SU-DHL-6 (cell line): ENCODE results near the gene NUDT16L1.

Source experiments
- CTCF ChIP-seq: fragments of 200-600 bp; sonication (generic); IDR thresholded peaks from one replicate; pipeline ENCODE4 v1.5.1; 2017; ENCODE audit warnings: antibody characterized with exemption, mild to moderate bottlenecking, low read length, moderate library complexity; ENCODE audit not compliant: insufficient read depth, poor library complexity, severe bottlenecking
- EZH2phosphoT487 ChIP-seq: fragments of 200-600 bp; sonication (generic), shearing (Covaris generic); conservative IDR thresholded peaks from 2 replicates; pipeline ENCODE4 v1.6.1; 2018; ENCODE audit warnings: mild to moderate bottlenecking, antibody characterized with exemption, low read length, moderate library complexity, mixed read lengths

DNA sequence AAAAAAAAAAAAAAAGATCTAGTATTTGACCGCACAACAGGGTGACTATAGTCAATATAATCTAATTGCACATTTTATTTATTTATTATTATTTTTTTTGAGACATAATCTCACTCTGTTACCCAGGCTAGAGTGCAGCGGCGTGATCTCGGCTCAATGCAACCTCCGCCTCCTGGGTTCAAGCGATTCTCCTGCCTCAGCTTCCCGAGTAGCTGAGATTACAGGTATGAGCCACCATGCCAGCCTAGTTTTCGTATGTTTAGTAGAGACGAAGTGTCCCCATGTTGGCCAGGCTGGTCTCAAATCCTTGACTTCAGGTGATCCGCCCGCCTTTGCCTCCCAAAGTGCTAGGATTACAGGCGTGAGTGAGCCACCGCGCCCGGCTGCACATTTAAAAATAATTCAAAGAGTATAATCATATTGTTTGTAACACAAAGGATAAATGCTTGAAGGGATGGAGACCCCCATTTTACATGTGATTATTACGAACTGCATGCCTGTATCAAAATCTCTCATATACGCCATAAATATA, 39.9 kb downstream of the NUDT16L1 start:
- TF ChIP-seq CTCF: no peak
- TF ChIP-seq EZH2phosphoT487: no peak
